HG03280 (cell line): ENCODE measurements around the gene TMEM134.

Experiments
- ATAC-seq: cut with Tn5 transposase; IDR thresholded peaks from one replicate; pipeline ENCODE4 v1.9.1; 2021; ENCODE audit warnings: mild to moderate bottlenecking, moderate library complexity; ENCODE audit not compliant: unreplicated experiment

Gene TMEM134

GRCh38 chr11:67500831-67501715 lies 32.0 kb upstream of the TMEM134 start:
- ATAC-seq: no peak

DNA sequence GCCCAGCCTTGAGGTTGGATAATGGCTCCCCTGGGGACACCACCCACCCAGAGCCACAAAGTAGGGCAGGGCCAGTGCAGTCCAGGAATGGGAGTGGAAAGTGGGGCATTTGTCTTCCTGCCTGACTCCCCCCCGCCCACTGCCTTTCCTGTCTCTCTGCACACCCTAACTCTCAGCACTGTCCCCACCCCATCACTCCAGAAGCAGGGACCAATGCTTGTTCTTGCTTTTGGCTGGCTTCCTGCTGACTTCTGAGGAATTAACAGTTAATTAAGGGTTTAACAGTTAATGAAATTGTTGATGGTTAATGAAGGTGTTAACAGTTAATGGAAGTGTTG lies 31.4 kb upstream of the TMEM134 start:
- ATAC-seq: no peak

DNA sequence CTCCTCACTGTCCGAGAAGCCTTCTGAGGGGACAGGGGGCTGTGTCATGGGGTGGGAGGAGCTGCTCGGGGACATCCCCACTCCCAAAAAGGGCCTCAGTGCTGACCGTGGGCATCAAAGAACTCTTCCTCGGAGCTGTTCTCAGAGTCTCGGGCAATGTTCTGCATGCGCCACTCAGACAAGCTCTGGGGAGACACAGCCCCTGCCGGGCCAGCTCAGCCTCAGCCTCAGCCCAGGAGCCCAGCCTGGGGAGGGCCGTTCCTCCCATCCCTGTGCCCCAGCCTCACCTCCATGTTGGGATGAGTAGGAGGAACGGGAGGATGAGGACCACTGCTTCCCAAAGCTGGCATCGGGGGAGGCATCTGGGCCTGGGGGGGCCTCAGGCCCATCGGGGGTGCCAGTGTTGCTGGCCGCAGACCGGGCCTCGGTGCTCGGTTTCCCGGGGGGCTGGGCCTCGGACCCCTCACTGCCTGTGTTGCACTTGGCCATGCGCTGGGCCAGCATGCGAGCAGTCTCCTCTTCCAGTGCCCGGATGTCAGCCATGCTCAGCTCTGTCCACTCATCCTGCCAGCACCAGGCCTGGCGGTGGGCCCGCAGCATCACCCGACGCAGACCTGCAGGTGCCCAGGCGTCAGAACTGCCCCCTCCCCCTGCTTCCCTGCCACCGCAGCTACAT lies 30.9 kb upstream of the TMEM134 start:
- ATAC-seq: no peak

DNA sequence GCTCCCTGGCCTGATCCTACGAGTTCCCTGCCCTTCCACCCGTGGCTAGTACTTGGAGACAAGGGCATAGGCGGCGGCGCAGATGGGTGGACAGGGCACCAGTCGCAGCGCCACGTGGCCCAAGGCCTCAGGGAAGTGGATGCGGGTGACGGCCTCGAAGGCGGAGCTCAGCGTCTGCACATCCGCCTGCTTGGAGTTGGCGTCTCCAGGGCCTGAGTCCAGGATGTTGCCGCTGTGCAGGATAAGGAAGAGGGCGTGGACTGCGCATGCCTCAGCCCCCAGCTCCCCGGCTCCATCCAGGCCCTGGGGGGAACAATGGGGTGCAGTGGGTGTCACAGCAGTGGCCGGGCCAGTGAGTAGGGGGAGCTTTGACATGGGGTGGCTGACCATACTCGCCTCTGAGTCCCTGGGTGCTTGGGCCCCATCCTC lies 29.5 kb upstream of the TMEM134 start:
- no peak for ATAC-seq

DNA sequence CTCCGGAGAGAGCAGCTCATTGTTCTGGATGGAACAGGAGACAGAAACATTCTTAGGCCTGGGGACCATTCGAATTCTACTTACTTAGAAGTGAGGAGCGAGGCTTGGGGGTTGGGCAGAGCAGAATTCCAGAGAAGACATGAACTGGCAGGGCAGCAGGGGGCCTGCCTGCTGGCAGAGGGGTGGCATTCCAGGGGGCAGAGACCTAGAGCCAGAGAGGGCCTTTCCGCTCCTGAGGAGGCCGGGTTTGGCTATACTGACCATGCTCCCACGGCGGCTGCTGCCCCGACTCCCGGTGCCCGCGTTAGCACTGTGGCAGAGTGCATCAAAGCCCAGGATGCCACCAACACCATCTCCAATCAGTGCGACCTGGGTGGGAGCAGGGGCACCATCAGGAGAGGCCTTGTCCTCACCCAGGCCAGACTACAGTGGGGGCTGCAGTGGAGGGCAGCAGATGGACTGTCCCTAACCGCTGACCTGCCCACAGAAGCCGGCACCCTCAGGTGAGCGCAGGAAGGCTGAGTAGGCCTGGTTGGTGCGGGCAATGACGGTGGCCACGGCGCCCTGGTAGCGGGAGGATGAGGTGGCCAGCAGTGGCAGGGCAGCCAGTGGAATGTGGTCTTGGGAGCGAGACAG lies 28.7 kb upstream of the TMEM134 start:
- no peak for ATAC-seq

- no peak for ATAC-seq
Observed at GRCh38 chr11:67496113-67496512, 27.1 kb upstream of the TMEM134 start.

DNA sequence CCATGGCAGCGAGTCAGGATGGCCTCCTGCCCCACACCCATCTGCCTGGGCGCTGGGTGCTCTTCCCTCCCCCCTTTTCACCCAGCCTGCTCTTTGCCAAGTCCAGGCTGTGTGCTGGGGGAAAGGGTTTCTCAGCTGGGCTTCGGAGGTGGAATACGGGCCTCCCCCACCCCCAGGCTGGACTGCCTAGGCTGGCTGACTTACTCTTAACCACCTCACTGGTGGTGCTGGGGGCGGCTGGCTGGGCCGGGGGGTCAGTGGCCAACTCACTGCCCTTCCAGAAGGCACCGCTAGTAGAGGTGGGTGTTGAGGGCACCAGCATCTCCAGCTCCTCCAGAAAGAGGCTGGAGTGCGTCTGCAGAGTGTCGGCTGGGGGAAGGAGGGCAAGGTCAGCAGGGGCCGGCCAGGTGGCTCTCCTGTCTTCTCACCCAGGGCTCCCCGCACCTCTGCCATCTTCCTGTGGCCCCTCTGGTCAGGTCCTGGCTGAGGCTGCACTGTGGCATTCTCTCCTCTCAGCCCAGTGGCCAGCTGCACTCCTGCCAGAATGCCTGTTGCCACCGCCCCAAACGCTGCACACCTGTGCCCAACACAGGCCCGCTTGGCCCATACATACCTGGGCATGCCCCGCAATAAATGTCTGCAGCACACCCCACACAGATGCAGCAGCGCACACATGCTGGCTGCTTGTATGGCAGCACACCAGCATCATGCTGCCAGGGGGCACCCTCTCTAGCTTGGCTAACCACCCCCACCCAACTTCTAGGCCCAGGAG lies 26.4 kb upstream of the TMEM134 start:
- no peak for ATAC-seq

DNA sequence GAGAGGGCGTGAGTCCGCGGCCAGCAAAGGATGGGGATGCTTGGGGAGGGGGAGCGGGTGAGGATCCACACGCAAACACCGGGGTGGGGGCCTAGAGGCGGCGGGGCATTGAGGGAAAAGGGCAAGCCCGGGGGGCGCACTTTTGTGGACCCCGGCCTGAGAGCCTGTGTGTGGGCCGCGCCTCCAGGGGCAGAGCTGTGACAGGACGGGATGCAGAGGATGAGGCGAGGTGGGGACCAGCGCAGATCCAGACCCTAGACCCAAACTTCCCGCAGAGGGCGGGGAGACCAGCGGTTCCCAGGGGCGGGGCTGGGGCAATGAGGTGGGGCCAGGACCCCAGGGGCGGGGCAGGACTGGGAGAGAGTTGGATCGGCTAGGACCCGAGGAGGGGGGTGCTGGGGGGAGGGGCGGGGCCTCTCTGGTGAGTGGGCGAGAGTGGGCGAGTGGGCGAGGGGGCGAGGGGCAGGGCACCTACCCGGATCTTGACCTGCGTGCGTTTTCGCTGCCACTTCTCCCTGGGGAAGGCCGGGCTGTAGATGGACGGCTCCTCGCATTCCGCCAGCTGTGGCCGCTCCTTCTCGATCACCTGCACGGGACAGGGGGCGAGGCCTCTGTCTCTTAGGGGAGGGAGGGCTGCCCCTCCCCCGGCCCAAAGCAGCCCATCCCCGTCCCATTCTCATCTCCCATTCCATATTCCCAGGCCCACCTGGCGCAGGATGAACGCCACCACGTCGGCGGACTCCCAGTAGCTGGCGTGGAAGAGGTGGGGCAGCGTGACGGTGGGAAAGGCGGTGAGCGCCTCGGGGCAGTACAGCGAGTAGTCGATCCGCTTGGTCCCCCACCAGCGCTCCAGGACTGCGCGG lies 25.6 kb upstream of the TMEM134 start:
- ATAC-seq: no peak

DNA sequence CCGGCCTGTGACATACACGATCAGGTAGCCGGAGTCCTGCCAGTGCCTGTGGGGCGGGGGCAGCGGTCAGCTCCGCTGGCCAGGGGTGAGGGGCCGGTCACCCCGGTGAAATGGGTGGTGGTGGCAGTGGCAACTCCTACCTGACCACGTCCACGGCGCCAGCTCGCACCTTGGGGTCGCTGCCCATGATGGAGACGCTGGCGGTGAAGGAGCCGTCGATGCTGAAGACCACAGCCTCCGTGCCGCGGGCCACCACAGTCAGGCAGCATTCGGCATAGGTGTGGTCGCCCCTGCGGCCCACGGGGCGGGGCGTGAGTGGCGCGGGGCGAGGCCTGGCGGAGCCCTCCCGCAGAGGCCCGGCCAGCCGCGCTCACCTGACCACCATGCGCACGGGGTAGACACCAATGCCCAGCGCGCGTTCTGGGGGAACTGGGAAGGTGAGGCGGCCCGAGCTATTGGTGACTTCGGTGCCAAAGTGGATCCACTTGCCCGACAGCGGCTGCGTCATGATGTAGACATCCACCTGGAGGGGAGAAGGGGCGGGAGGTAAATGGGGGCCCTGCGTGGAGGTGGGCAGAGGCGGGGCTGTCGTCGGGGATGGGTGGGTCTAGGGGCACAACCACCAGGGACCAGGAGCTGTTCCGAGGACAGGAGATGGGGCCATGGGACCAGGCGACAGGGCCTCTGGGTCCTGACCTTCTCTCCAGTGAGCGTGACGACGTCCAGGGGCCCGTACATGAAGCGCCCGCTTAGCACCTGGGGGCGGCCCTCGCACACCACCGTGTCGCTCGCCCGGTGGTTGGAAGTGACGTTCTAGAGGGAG lies 24.7 kb upstream of the TMEM134 start:
- no peak for ATAC-seq

DNA sequence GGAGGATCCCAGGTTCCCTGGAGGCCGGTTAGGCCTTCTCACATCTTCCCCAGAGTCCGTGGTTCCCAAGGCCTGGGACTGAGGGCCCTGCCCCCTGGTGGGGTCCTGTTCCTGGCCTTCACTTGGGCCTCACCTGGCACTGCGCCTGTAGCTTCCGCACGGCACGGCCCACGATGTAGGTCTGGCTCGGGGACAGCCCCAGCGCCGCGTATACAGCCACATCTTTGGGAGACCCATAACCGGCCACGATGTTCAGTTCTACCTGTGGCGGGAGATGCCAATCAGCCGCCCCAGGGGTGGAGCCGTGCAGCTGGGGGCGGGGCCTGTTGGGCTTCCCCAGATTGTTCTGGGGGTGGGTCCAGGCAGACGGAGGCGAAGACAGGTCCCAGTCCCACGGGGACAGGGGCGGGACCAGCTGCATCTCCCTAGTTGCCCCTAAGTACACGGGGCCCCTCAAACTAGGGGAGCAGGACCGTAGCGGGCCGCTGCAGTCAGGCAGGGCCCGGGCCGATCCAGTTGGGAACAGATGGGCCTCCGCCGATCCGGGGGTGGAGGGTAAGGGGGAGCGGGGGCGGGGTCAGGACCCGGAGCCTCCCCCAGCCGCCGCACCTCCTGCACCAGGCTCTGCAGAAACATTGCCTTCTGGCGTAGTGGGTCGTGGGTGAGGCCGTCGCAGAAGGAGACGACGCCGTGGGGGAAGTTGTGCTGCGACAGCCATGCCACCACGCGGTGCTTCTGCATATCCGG lies 23.9 kb upstream of the TMEM134 start:
- no peak for ATAC-seq

DNA sequence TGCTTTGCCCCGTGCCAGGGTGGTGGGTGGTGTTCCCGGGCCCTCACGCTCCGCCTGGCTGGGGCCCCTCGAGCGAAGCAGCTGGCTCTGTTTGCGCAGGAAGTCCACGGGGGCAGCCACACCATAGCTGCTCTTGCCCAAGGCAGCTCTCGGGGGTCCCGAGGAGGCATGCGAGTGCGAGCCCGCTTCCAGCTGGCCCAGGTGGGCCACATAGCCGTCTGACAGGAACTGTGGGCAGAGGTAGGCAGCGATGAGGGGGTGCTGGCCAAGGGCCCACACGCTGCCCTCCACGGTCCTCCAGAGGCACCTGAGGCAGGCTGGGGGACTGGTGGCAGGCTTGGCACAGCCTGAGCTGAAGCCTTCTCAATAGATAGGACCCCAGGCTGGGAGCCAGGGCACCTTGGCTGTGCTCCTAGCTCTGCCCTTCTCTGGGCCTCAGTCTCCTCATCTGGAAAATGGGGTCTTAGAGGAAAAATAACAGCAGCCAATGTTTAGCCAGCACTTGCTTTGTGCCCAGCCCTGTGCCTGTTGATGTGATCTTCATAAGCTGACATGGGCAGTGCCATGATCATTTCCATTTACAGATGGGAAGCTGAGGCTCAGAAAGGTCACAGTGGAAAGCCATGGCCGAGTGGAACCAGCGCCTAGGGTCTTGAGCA lies 23.1 kb upstream of the TMEM134 start:
- ATAC-seq: no peak

DNA sequence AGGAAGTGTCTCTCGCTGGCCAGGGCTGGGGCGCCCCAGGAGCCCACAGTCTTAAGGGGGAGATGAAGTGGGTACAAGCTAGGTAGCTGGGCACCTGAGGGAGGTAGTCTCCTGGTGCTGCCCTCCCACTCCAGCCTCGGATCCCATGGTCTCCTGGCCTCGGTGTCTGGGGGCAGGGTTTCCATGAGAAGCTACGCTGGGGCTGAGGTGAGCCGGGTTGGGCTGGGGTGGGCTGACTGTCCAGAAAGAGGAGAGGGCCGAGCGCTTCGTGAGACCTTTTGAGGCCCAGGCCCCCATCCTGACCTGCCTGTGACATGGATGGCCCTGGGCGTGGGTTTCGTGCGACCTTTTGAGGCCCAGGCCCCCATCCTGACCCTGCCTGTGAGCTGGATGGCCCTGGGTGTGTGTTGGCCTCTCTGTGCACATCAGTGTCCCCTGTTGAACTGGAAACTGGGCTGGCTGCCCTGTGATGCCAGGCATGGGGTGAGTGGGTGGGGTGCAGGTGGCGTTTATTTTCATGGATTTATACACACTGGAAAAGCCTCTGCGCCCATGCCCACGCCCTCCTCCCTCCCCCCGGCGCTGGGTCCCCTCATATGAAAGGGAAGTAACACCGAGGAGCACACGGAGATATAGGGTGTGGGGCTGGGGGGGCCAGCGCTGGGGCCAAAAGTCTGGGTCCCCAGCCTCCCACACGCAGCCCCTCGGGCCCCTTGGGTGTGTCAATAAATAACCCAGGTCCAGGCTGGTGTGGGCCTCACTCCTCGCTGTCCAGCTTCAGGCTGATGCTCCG lies 22.4 kb upstream of the TMEM134 start:
- no peak for ATAC-seq

DNA sequence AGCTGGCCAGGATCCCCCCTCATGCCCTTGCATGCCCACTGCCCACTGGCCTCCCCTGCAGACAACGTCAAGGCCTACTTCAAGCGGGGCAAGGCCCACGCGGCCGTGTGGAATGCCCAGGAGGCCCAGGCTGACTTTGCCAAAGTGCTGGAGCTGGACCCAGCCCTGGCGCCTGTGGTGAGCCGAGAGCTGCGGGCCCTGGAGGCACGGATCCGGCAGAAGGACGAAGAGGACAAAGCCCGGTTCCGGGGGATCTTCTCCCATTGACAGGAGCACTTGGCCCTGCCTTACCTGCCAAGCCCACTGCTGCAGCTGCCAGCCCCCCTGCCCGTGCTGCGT lies 21.6 kb upstream of the TMEM134 start:
- no peak for ATAC-seq

GRCh38 chr11:67489885-67490726 lies 21.1 kb upstream of the TMEM134 start:
- no peak for ATAC-seq

DNA sequence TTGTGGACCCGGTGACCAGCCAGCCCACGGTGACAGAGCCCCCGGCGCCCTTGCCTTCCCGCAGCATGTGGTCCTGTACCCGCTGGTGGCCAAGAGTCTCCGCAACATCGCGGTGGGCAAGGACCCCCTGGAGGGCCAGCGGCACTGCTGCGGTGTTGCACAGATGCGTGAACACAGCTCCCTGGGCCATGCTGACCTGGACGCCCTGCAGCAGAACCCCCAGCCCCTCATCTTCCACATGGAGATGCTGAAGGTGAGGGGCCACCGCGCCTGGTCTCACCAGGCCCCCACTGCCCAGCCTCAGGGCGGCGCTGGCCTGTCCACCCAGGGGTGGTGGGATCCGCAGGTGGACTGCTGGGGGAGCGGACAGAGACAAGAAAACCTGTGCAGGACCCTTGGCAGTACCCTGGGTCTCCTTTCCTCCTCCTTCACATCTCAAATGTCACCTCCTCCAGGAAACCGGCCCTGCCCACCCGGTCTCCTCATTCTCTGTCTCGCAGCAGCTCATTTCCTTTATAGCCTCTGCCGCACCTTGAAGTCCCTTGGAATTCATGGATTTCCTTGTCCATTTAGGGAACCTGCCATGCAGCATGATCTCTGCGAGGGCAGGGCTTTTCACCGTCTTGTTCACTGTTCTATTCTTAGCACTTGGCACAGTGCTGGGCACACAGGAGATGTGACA lies 20.3 kb upstream of the TMEM134 start:
- no peak for ATAC-seq
